ENCODE results near the gene DPPA3. TPM values are rescaled to one million over a fixed set of nuclear protein-coding genes. Genes with fewer than 3 reads are reported as not detected.

Gene DPPA3
- total RNA-seq, 2 donors from 2014 or later: not detected

- no peak overlapping the region for H3K9ac ChIP-seq (ENCODE audit: low read depth in 2 of 2, low read length in 2 of 2)
- no peak for TF ChIP-seq CTCF (IDR thresholded peaks at IDR 0.05)
- no peaks in the 10 kb centered on the region for H3K27me3 ChIP-seq
- DNase-seq: no peak
- no peak overlapping the region for H3K27ac ChIP-seq
- H3K4me1 ChIP-seq: no peaks in the 10 kb centered on the region
- intact Hi-C loops (cut with DNase I): no loop called here
- no peaks in the 10 kb centered on the region for H3K36me3 ChIP-seq
- H3K4me3 ChIP-seq: no peak overlapping the region
- no peaks in the 10 kb centered on the region for H3K9me3 ChIP-seq
Measured at GRCh38 chr12:7694556-7695236, 16.5 kb upstream of the DPPA3 start.

GRCh38 chr12:7695237-7695560 is 16.0 kb upstream of the DPPA3 start:
- Histone ChIP-seq H3K4me1 (no peaks in the 10 kb centered on the region), H3K9me3 (no peaks in the 10 kb centered on the region), H3K27ac (no peak overlapping the region), H3K4me3 (no peak overlapping the region), H3K27me3 (no peaks in the 10 kb centered on the region), H3K9ac (ENCODE audit: low read depth in 2 of 2, low read length in 2 of 2) (no peak overlapping the region), H3K36me3 (no peaks in the 10 kb centered on the region)
- intact Hi-C loops (cut with DNase I): no loop called here
- TF ChIP-seq CTCF (IDR thresholded peaks at IDR 0.05): no peak
- no peak for DNase-seq

GRCh38 chr12:7695566-7696197 is 15.6 kb upstream of the DPPA3 start, which contains the start of gene GDF3:
Gene GDF3 (minus strand): TSS chr12:7695775. CDS start chr12:7695728, 47 bp downstream.
- Histone ChIP-seq H3K9me3 (no peaks in the 10 kb centered on the region), H3K4me1 (no peaks in the 10 kb centered on the region), H3K4me3 (no peak within 1 kb of the TSS), H3K27me3 (no peaks in the 10 kb centered on the region), H3K27ac (no peak within 1 kb of the TSS), H3K9ac (ENCODE audit: low read depth in 2 of 2, low read length in 2 of 2) (no peak within 1 kb of the TSS), H3K36me3 (no peaks in the 10 kb centered on the region)
- peak; percentile 20 for DNase-seq
- no peak for TF ChIP-seq CTCF (IDR thresholded peaks at IDR 0.05)
- intact Hi-C loops (cut with DNase I): no loop called here

- Histone ChIP-seq H3K9ac (ENCODE audit: low read depth in 2 of 2, low read length in 2 of 2) (no peak overlapping the region), H3K4me1 (no peaks in the 10 kb centered on the region), H3K4me3 (no peak overlapping the region), H3K9me3 (no peaks in the 10 kb centered on the region), H3K27ac (no peak overlapping the region), H3K36me3 (no peaks in the 10 kb centered on the region), H3K27me3 (no peaks in the 10 kb centered on the region)
- no peak for DNase-seq
- TF ChIP-seq CTCF (IDR thresholded peaks at IDR 0.05): no peak
- intact Hi-C loops (cut with DNase I): no loop called here
Measured at GRCh38 chr12:7705846-7706245, 5.4 kb upstream of the DPPA3 start.

- intact Hi-C loops (cut with DNase I): no loop called here
- no peak for TF ChIP-seq CTCF (IDR thresholded peaks at IDR 0.05)
- no peak overlapping the region for H3K9ac ChIP-seq (ENCODE audit: low read depth in 2 of 2, low read length in 2 of 2)
- no peak overlapping the region for H3K4me3 ChIP-seq
- no peaks in the 10 kb centered on the region for H3K36me3 ChIP-seq
- no peaks in the 10 kb centered on the region for H3K27me3 ChIP-seq
- DNase-seq: no peak
- H3K27ac ChIP-seq: no peak overlapping the region
- no peaks in the 10 kb centered on the region for H3K4me1 ChIP-seq
- H3K9me3 ChIP-seq: no peaks in the 10 kb centered on the region
Measured at GRCh38 chr12:7709969-7710675, 1.1 kb upstream of the DPPA3 start.
